ENCODE results near the gene SLC24A4.

DNA sequence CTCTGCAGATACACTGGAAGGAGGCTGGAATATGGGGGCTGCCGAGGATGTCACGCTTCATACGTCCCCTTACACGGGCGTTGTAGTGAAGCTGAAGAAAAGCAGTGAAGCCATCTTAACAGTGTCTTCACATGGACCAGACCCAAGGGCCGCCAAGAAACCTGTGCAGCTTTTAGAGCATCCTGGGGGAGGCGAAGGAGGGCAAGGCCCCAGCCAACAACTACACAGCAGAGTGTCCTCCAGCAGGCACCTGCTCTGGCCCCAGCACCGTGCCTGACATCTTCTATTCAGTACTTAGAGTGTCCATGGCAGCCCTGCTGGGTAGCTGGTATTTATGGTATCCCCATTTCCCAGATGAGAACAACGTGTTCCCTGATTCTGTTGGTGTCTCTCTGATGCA is 141.8 kb downstream of the SLC24A4 start:
- TF ChIP-seq, protein P1, sequence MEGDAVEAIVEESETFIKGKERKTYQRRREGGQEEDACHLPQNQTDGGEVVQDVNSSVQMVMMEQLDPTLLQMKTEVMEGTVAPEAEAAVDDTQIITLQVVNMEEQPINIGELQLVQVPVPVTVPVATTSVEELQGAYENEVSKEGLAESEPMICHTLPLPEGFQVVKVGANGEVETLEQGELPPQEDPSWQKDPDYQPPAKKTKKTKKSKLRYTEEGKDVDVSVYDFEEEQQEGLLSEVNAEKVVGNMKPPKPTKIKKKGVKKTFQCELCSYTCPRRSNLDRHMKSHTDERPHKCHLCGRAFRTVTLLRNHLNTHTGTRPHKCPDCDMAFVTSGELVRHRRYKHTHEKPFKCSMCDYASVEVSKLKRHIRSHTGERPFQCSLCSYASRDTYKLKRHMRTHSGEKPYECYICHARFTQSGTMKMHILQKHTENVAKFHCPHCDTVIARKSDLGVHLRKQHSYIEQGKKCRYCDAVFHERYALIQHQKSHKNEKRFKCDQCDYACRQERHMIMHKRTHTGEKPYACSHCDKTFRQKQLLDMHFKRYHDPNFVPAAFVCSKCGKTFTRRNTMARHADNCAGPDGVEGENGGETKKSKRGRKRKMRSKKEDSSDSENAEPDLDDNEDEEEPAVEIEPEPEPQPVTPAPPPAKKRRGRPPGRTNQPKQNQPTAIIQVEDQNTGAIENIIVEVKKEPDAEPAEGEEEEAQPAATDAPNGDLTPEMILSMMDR (IDR thresholded peaks at IDR 0.05; ENCODE audit: insufficient read depth, low read length, poor library complexity, severe bottlenecking): no peak
- no peak for TF ChIP-seq EZH2phosphoT487 (conservative IDR thresholded peaks at IDR 0.05; ENCODE audit: low read length)
